Left lung (tissue), 10 donors: ENCODE data around the gene VMP1. TPM values are rescaled to one million over a fixed set of nuclear protein-coding genes. Genes with fewer than 3 reads are reported as not detected.

ENCODE experiments used
- ATAC-seq: fragments of 200-7000 bp; cut with Tn5 transposase; one replicate; pipeline ENCODE4 v1.9.1; 2020; ENCODE audit warnings: moderate library complexity
- DNase-seq, 4 donors: peaks; one replicate each; pipeline ENCODE4 v3.0.0-alpha.2; 2013 to 2020
- H3K27ac ChIP-seq, 2 donors: fragments of 200-600 bp; sonication (generic) in 1 of 2; one replicate each; pipeline versions ENCODE4 v1.5.0 to v1.8.0; 2020 to 2021
- H3K27me3 ChIP-seq, 2 donors: fragments of 200-600 bp; sonication (generic) in 1 of 2; one replicate each; pipeline versions ENCODE4 v1.5.0 to v1.8.0; 2020 to 2021
- H3K36me3 ChIP-seq, 2 donors: fragments of 200-600 bp; sonication (generic) in 1 of 2; one replicate each; pipeline versions ENCODE4 v1.5.0 to v1.8.0; 2020 to 2021
- H3K4me1 ChIP-seq, 2 donors: fragments of 200-600 bp; one replicate each; pipeline ENCODE4 v1.8.0; 2021
- H3K4me3 ChIP-seq, 2 donors: fragments of 200-600 bp; sonication (generic) in 1 of 2; one replicate each; pipeline versions ENCODE4 v1.5.0 to v1.8.0; 2020 to 2021; ENCODE audit warnings: mild to moderate bottlenecking in 1 of 2
- H3K9me3 ChIP-seq, 2 donors: fragments of 200-600 bp; sonication (generic) in 1 of 2; one replicate each; pipeline versions ENCODE4 v1.5.0 to v1.8.0; 2020 to 2021
- intact Hi-C, 2 donors: fragments of 100-400 bp; cut with DNase I; formaldehyde crosslinking; loops; one replicate each; pipeline versions ENCODE4 v1.11.2 to v1.14.2; 2022
- polyA plus RNA-seq, 6 donors: library from polyadenylated mRNA; unstranded; fragments of 120-200 nt; gene quantifications; one replicate each; pipeline ENCODE4 v1.2.1, GENCODE V29; 2013; ENCODE audit not compliant: insufficient read length in 6 of 6
- total RNA-seq, 2 donors: library from RNA; stranded (reverse); fragmentation: NEBNext Ultra II Directional; extraction: Animal tissue kit (Norgen Biotek cat#: 25700); gene quantifications; one replicate each; pipeline ENCODE4 v1.2.1, GENCODE V29; 2021
- TF ChIP-seq, protein P1 (sequence below), 2 donors: fragments of 200-600 bp; sonication (generic) in 1 of 2; IDR thresholded peaks; one replicate each; pipeline versions ENCODE4 v1.5.0 to v1.8.0; 2021; ENCODE audit warnings: antibody characterized with exemption in 2 of 2
- donor health status: DM: no; HTN: yes; CAD: no.
- donor health status: DM: no; HTN: no; CAD: no.

VMP1 gene
- total and polyA plus RNA-seq, 8 donors, result 98.2 to 343 (median 127) TPM

DNA sequence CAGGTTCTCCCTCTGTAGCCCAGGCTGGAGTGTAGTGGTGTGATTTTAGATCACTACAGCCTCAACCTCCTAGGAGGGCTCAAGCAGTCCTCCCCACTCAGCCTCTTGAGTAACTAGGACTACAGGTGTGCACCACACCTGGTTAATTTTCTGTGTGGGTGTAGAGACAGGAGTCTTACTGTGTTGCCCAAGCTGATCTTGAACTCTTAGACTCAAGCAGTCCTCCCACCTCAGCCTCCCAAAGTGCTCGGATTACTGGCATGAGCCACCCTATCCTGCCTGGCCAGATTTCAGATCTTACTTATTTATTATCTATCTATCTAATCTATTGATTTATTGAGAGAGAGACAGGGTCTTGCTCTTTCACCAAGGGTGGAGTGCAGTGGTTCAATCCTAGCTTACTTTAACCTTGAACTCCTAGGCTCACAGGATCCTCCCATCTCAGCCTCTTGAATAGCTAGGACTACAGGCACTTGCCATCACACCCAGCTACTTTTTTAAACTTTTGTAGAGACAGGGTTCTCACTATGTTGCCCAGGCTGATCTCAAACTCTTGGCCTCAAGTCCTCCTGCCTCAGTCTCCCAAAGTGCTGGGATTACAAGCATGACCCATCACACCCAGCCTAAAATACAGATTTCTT lies 123.5 kb downstream of the VMP1 start:
- Histone ChIP-seq H3K27ac (peak overlapping the region; percentile 70 to 81), H3K4me1 (peaks cover 27 to 59% of the 10 kb centered on the region in 2 donors), H3K9me3 (no peaks in the 10 kb centered on the region), H3K36me3 (no peaks in the 10 kb centered on the region), H3K27me3 (no peaks in the 10 kb centered on the region), H3K4me3 (no peak overlapping the region)
- TF ChIP-seq, protein P1, sequence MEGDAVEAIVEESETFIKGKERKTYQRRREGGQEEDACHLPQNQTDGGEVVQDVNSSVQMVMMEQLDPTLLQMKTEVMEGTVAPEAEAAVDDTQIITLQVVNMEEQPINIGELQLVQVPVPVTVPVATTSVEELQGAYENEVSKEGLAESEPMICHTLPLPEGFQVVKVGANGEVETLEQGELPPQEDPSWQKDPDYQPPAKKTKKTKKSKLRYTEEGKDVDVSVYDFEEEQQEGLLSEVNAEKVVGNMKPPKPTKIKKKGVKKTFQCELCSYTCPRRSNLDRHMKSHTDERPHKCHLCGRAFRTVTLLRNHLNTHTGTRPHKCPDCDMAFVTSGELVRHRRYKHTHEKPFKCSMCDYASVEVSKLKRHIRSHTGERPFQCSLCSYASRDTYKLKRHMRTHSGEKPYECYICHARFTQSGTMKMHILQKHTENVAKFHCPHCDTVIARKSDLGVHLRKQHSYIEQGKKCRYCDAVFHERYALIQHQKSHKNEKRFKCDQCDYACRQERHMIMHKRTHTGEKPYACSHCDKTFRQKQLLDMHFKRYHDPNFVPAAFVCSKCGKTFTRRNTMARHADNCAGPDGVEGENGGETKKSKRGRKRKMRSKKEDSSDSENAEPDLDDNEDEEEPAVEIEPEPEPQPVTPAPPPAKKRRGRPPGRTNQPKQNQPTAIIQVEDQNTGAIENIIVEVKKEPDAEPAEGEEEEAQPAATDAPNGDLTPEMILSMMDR (IDR thresholded peaks at IDR 0.05), result no peak
- DNase-seq (peak in 1 of 4 donors; percentile 10), ATAC-seq (no peak)
- intact Hi-C loops, result no loop called here

DNA sequence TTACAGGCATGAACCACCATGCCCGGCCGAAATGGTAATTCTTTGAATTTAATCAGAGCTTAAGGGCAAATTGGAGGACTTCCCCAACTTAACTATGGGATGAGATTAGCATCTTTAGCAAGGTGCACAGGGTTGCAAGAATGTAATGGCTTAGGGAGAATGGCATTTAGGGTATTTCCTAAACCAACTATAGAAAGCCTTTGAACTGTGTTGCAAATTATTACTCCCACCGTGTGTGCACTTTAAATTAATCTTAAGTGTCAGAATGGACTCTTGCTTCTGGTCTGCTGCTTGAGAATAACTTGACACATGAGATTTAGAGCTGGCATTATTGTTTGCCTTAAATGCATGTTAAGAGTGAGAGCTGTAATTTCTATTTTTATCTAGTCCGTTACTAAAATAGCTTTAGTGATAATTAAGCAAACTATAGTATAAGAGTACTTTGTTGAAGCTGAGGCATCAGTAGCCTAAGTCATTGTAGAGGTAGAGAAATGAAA lies 125.5 kb downstream of the VMP1 start:
- Histone ChIP-seq H3K36me3 (no peaks in the 10 kb centered on the region), H3K9me3 (no peaks in the 10 kb centered on the region), H3K4me1 (peaks cover 33 to 53% of the 10 kb centered on the region in 2 donors), H3K4me3 (no peak overlapping the region), H3K27ac (no peak overlapping the region), H3K27me3 (no peaks in the 10 kb centered on the region)
- ATAC-seq, result no peak
- DNase-seq, result no peak
- TF ChIP-seq, protein P1 (IDR thresholded peaks at IDR 0.05), result no peak
- intact Hi-C loops, result no loop called here

- intact Hi-C loops, result no loop called here
- Histone ChIP-seq H3K9me3 (no peaks in the 10 kb centered on the region), H3K36me3 (peaks cover 0 to 37% of the 10 kb centered on the region in 2 donors), H3K27me3 (no peaks in the 10 kb centered on the region), H3K4me3 (peak overlapping the region; percentile 49 to 63), H3K4me1 (peaks cover 7 to 27% of the 10 kb centered on the region in 2 donors), H3K27ac (peak overlapping the region; percentile 96 to 99)
- DNase-seq (peak in 3 of 4 donors; percentile 69 to 97 (median 90)), ATAC-seq (peak; percentile 72)
- TF ChIP-seq, protein P1 (IDR thresholded peaks at IDR 0.05), result no peak
These were observed 130.0 kb downstream of the VMP1 start for GRCh38 chr17:59837308-59838051.

- intact Hi-C loops, result no loop called here
- DNase-seq (no peak), ATAC-seq (no peak)
- TF ChIP-seq, protein P1 (IDR thresholded peaks at IDR 0.05), result no peak
- Histone ChIP-seq H3K27me3 (no peaks in the 10 kb centered on the region), H3K27ac (peak overlapping the region; percentile 96 to 99), H3K9me3 (no peaks in the 10 kb centered on the region), H3K36me3 (peaks cover 0 to 42% of the 10 kb centered on the region in 2 donors), H3K4me3 (peak overlapping the region; percentile 49 to 63), H3K4me1 (peaks cover 8 to 30% of the 10 kb centered on the region in 2 donors)
These were observed 130.8 kb downstream of the VMP1 start for GRCh38 chr17:59838052-59838916.
